Measurements from ENCODE around the gene UBXN4.
A peak's percentile ranks its signal among the peaks of the same experiment; 100 is the strongest.

UBXN4 gene

DNA sequence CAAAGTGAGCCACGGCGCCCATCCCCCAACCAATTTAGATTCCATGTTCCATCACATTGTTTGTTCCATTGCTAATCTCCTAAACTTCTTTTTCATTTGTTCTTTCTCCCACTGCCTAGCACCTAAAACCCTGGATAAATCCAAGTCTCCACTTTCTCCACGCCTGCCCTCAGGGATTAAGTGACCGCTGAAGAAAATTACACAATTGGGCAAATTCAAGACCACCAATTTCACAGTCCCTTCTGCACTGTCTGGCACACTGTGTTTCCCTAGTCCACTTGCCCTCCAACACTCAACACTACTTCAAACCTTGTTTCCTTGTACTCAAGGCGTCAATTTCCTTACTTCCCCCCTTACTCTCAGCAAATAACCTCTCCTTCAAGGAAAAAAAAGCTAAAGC is 5.1 kb upstream of the UBXN4 start:
- no peak overlapping the region for H3K4me2 ChIP-seq (ENCODE audit: low read length, poor library complexity, severe bottlenecking)
- no peak overlapping the region for H2AFZ ChIP-seq (ENCODE audit: low read depth, low read length)
- H3K4me3 ChIP-seq (ENCODE audit: insufficient read depth in 1 of 2, low read depth in 1 of 2, low read length in 2 of 2) = no peak overlapping the region
- H3K4me1 ChIP-seq (ENCODE audit: control insufficient read depth, insufficient read depth, low read depth, low read length) = no peaks in the 10 kb centered on the region
- H3K79me1 ChIP-seq (replicated peaks; ENCODE audit: low read length, poor library complexity, severe bottlenecking) = no peaks in the 10 kb centered on the region
- 99% methylated on average over 5 of the region's 5 CpGs for WGBS
- no peak overlapping the region for H3K9ac ChIP-seq (ENCODE audit: low read length)
- H3K9me3 ChIP-seq (ENCODE audit: control insufficient read depth, low read length) = no peaks in the 10 kb centered on the region
- no peak overlapping the region for H3K4ac ChIP-seq (ENCODE audit: low read depth in 1 of 2, low read length in 2 of 2)
- no peaks in the 10 kb centered on the region for H3K27me3 ChIP-seq (ENCODE audit: control insufficient read depth in 1 of 2, insufficient read depth in 1 of 2, low read length in 2 of 2)
- no peak overlapping the region for H4K8ac ChIP-seq (ENCODE audit: low read length)
- H3K14ac ChIP-seq (ENCODE audit: low read length in 2 of 2) = no peak overlapping the region
- no peak overlapping the region for H3K23ac ChIP-seq (ENCODE audit: low read length in 2 of 2)
- no peak overlapping the region for H2AK5ac ChIP-seq (ENCODE audit: low read length, severe bottlenecking)
- no peak for DNase-seq
- H2BK15ac ChIP-seq (ENCODE audit: low read depth, poor library complexity, severe bottlenecking) = no peak overlapping the region
- H3K36me3 ChIP-seq (ENCODE audit: control insufficient read depth in 1 of 2, insufficient read depth in 2 of 2, low read depth in 1 of 2, low read length in 2 of 2) = no peaks in the 10 kb centered on the region
- H3K27ac ChIP-seq (ENCODE audit: low read length, poor library complexity, severe bottlenecking) = no peak overlapping the region
- H2BK12ac ChIP-seq (ENCODE audit: low read length in 2 of 2) = no peak overlapping the region
- H4K91ac ChIP-seq (ENCODE audit: low read length) = no peak overlapping the region
- H2BK120ac ChIP-seq (ENCODE audit: low read depth, low read length) = no peak overlapping the region
- no peak overlapping the region for H3K18ac ChIP-seq (ENCODE audit: low read depth in 1 of 2, low read length in 2 of 2)
- no peak overlapping the region for H2BK5ac ChIP-seq (ENCODE audit: low read depth, low read length, poor library complexity, severe bottlenecking)

DNA sequence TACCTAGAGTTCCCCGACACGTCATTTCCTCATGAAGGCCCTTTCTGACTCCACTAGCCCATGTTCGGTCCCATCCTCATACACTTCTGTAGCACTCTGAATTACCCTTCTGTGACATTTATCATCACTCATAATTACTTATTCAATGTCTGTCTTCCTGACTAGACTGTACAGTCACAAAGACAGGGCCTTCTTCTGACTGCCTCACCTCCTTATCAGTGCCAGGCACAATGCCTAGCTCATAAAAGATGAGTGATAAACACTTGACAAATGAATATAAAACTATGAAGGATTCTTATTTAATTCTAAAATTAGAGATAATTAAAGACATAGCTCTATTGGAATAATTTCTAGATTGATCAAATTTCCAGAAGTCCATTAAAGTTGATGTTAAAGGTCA is 1.4 kb upstream of the UBXN4 start:
- H3K36me3 ChIP-seq (ENCODE audit: control insufficient read depth in 1 of 2, insufficient read depth in 2 of 2, low read depth in 1 of 2, low read length in 2 of 2) = peaks cover 0 to 3% of the 10 kb centered on the region in 2 experiments
- peaks cover 2% of the 10 kb centered on the region for H3K4me1 ChIP-seq (ENCODE audit: control insufficient read depth, insufficient read depth, low read depth, low read length)
- H3K23ac ChIP-seq (ENCODE audit: low read length in 2 of 2) = peak overlapping the region in 1 of 2 experiments; percentile 60
- H4K91ac ChIP-seq (ENCODE audit: low read length) = no peak overlapping the region
- no peak overlapping the region for H3K27ac ChIP-seq (ENCODE audit: low read length, poor library complexity, severe bottlenecking)
- no peak overlapping the region for H3K9ac ChIP-seq (ENCODE audit: low read length)
- H3K79me1 ChIP-seq (replicated peaks; ENCODE audit: low read length, poor library complexity, severe bottlenecking) = no peaks in the 10 kb centered on the region
- H2BK12ac ChIP-seq (ENCODE audit: low read length in 2 of 2) = no peak overlapping the region
- no peak overlapping the region for H3K4ac ChIP-seq (ENCODE audit: low read depth in 1 of 2, low read length in 2 of 2)
- no peaks in the 10 kb centered on the region for H3K27me3 ChIP-seq (ENCODE audit: control insufficient read depth in 1 of 2, insufficient read depth in 1 of 2, low read length in 2 of 2)
- H2BK120ac ChIP-seq (ENCODE audit: low read depth, low read length) = no peak overlapping the region
- H3K9me3 ChIP-seq (ENCODE audit: control insufficient read depth, low read length) = no peaks in the 10 kb centered on the region
- no peak overlapping the region for H2AK5ac ChIP-seq (ENCODE audit: low read length, severe bottlenecking)
- no peak overlapping the region for H2AFZ ChIP-seq (ENCODE audit: low read depth, low read length)
- no peak overlapping the region for H2BK15ac ChIP-seq (ENCODE audit: low read depth, poor library complexity, severe bottlenecking)
- WGBS = over 99% methylated on average over 3 of the region's 3 CpGs
- H3K4me3 ChIP-seq (ENCODE audit: insufficient read depth in 1 of 2, low read depth in 1 of 2, low read length in 2 of 2) = no peak overlapping the region
- no peak overlapping the region for H3K4me2 ChIP-seq (ENCODE audit: low read length, poor library complexity, severe bottlenecking)
- H3K14ac ChIP-seq (ENCODE audit: low read length in 2 of 2) = no peak overlapping the region
- H2BK5ac ChIP-seq (ENCODE audit: low read depth, low read length, poor library complexity, severe bottlenecking) = no peak overlapping the region
- no peak overlapping the region for H3K18ac ChIP-seq (ENCODE audit: low read depth in 1 of 2, low read length in 2 of 2)
- DNase-seq = no peak
- no peak overlapping the region for H4K8ac ChIP-seq (ENCODE audit: low read length)

DNA sequence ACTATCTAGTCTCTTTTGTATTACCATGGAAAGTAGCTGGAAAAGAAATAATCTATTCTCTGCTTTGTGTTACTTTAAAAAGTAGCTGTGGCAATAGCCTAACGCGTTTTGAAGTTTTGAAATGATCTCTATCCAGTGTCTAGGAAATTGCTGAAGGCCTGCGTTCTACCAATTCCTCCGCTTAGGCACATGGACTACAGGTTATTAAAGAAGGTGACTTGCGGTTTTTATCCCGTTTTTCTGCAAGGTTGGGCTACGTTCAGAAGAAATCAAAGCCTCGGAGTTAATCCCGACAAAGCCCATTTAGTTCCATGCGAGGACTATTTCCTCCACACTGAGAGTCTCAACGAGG is 636 bp upstream of the UBXN4 start:
- Histone ChIP-seq H3K79me1 (replicated peaks; ENCODE audit: low read length, poor library complexity, severe bottlenecking) (no peaks in the 10 kb centered on the region), H3K4ac (ENCODE audit: low read depth in 1 of 2, low read length in 2 of 2) (peak overlapping the region in 1 of 2 experiments; percentile 85), H2BK15ac (ENCODE audit: low read depth, poor library complexity, severe bottlenecking) (no peak overlapping the region), H2AFZ (ENCODE audit: low read depth, low read length) (peak overlapping the region; percentile 97), H3K4me3 (ENCODE audit: insufficient read depth in 1 of 2, low read depth in 1 of 2, low read length in 2 of 2) (peak overlapping the region in 1 of 2 experiments; percentile 91), H2BK5ac (ENCODE audit: low read depth, low read length, poor library complexity, severe bottlenecking) (no peak overlapping the region), H2BK12ac (ENCODE audit: low read length in 2 of 2) (no peak overlapping the region), H3K27me3 (ENCODE audit: control insufficient read depth in 1 of 2, insufficient read depth in 1 of 2, low read length in 2 of 2) (no peaks in the 10 kb centered on the region), H2AK5ac (ENCODE audit: low read length, severe bottlenecking) (no peak overlapping the region), H3K4me1 (ENCODE audit: control insufficient read depth, insufficient read depth, low read depth, low read length) (peaks cover 5% of the 10 kb centered on the region), H4K8ac (ENCODE audit: low read length) (peak overlapping the region; percentile 89), H4K91ac (ENCODE audit: low read length) (no peak overlapping the region), H2BK120ac (ENCODE audit: low read depth, low read length) (peak overlapping the region; percentile 11), H3K4me2 (ENCODE audit: low read length, poor library complexity, severe bottlenecking) (no peak overlapping the region), H3K9me3 (ENCODE audit: control insufficient read depth, low read length) (no peaks in the 10 kb centered on the region), H3K14ac (ENCODE audit: low read length in 2 of 2) (no peak overlapping the region), H3K18ac (ENCODE audit: low read depth in 1 of 2, low read length in 2 of 2) (no peak overlapping the region), H3K9ac (ENCODE audit: low read length) (no peak overlapping the region), H3K36me3 (ENCODE audit: control insufficient read depth in 1 of 2, insufficient read depth in 2 of 2, low read depth in 1 of 2, low read length in 2 of 2) (peaks cover 0 to 4% of the 10 kb centered on the region in 2 experiments), H3K27ac (ENCODE audit: low read length, poor library complexity, severe bottlenecking) (no peak overlapping the region), H3K23ac (ENCODE audit: low read length in 2 of 2) (no peak overlapping the region)
- DNase-seq = no peak
- 92% methylated on average over 11 of the region's 11 CpGs for WGBS

DNA sequence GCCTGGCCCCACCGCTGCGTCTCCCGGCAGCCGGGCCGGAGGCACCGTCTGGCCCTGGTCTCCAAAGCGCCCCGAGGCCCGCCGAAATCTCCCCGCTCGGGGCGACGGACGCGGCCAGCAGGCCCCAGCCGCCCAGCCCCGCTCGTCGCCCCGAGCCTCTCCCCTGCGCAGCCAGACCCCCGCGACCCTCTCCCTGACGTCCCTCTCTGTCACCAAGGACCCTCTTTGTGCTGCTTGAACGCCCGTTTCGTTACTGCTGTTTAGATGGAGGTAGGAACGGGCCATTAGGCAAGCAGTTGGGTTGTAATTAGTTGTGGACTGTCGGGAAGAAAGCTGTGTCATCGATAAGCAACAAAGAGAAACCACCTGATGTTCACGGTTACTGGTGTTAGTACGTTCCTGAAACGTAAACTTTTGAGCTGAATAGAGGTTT is 686 bp downstream of the UBXN4 start:
- Histone ChIP-seq H3K18ac (ENCODE audit: low read depth in 1 of 2, low read length in 2 of 2) (peak overlapping the region; percentile 31 to 86), H2AK5ac (ENCODE audit: low read length, severe bottlenecking) (no peak overlapping the region), H2AFZ (ENCODE audit: low read depth, low read length) (peak overlapping the region; percentile 8), H3K4me3 (ENCODE audit: insufficient read depth in 1 of 2, low read depth in 1 of 2, low read length in 2 of 2) (peak overlapping the region; percentile 68 to 91), H3K9me3 (ENCODE audit: control insufficient read depth, low read length) (no peaks in the 10 kb centered on the region), H3K79me1 (replicated peaks; ENCODE audit: low read length, poor library complexity, severe bottlenecking) (no peaks in the 10 kb centered on the region), H2BK12ac (ENCODE audit: low read length in 2 of 2) (no peak overlapping the region), H4K91ac (ENCODE audit: low read length) (peak overlapping the region; percentile 5), H3K23ac (ENCODE audit: low read length in 2 of 2) (peak overlapping the region in 1 of 2 experiments; percentile 6), H2BK15ac (ENCODE audit: low read depth, poor library complexity, severe bottlenecking) (peak overlapping the region; percentile 29), H3K4ac (ENCODE audit: low read depth in 1 of 2, low read length in 2 of 2) (peak overlapping the region; percentile 27 to 93), H2BK120ac (ENCODE audit: low read depth, low read length) (peak overlapping the region; percentile 73), H3K4me2 (ENCODE audit: low read length, poor library complexity, severe bottlenecking) (peak overlapping the region; percentile 14), H3K4me1 (ENCODE audit: control insufficient read depth, insufficient read depth, low read depth, low read length) (peaks cover 5% of the 10 kb centered on the region), H3K9ac (ENCODE audit: low read length) (peak overlapping the region; percentile 97), H4K8ac (ENCODE audit: low read length) (peak overlapping the region; percentile 30), H2BK5ac (ENCODE audit: low read depth, low read length, poor library complexity, severe bottlenecking) (peak overlapping the region; percentile 71), H3K27me3 (ENCODE audit: control insufficient read depth in 1 of 2, insufficient read depth in 1 of 2, low read length in 2 of 2) (no peaks in the 10 kb centered on the region), H3K36me3 (ENCODE audit: control insufficient read depth in 1 of 2, insufficient read depth in 2 of 2, low read depth in 1 of 2, low read length in 2 of 2) (peaks cover 0 to 10% of the 10 kb centered on the region in 2 experiments), H3K27ac (ENCODE audit: low read length, poor library complexity, severe bottlenecking) (peak overlapping the region; percentile 31), H3K14ac (ENCODE audit: low read length in 2 of 2) (peak overlapping the region in 1 of 2 experiments; percentile 78)
- WGBS = under 1% methylated on average over 27 of the region's 34 CpGs
- DNase-seq = peak; percentile 80
